ENCODE results near the gene RPS21.
A peak's percentile ranks its signal among the peaks of the same experiment; 100 is the strongest.

The RPS21 gene

DNA sequence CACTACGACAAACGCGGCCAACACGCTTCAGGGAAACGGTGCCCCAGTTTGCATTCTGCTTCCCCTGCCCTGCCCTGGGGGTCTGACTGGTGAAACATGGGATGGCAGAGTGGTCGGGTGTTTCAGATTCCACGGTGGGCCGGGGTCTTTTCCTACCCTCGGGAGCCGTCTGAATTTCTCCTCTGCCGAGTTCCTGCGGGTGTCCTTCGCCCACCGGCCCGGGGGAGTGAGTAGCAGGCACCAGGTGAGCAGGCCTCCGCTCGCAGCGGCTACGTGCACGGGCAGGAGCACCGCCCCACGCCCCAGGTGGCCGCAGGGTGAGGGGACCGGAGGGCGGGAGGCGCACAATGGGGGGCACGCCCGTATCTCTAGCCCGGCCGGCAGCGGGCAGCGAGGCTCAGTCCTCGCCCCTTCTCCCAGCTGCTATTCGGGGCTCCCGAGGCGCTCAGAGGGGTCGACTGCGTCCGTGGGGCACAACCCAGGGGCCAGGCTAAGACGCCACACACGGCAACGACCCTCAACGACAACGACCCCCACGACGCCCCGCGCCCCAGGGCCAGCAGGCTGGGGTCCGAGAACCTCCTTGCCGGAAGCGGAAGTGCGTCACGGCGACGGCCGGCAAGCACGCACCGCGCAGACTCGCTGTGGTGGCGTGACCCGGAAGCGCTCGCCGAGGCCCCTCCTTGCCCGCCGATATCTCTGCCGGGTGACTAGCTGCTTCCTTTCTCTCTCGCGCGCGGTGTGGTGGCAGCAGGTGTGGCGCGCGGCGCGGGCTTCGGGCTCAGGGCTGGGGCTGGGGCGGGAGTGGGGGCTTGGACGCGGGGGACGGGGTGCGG is at the start of gene RPS21:
Gene RPS21, plus strand, starts transcription at position 721 of the 836 bp plus-strand sequence. CDS start 236 bp downstream, outside the sequence.
- peak; percentile 96 for DNase-seq

DNA sequence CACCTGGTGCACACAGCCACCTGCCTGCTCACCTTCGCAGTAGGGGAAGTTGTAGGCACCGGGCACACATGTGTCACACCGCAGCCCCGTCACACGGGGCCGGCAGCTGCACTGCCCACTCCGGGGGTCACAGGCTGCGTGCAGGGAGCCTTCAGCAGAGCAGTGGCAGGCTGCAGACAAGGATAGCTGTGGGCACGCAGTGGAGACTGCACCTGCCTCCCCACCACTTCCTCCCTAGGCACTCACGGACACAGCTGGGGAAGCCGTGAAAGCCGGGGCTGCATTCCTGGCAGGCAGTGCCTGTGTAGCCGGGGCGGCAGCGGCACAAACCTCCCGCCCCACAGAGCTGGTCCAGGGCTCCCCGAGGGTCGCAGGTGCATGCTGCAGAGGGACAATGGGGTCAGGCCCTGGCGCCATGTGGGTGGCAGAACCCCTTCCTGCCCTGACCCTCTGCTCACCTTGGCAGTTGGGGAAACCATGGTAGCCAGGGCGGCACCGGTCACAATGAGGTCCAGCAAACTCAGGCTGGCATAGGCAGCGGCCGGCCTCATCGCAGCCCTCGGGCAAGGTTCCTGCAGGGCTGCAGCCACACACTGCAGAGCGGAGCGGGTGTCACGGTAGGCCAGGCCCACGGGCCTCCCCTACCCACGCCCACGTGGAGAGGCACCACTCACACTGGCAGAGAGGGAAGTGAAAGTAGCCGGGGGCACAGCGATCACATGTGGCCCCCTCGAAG is 49.2 kb upstream of the RPS21 start:
- DNase-seq = no peak

DNA sequence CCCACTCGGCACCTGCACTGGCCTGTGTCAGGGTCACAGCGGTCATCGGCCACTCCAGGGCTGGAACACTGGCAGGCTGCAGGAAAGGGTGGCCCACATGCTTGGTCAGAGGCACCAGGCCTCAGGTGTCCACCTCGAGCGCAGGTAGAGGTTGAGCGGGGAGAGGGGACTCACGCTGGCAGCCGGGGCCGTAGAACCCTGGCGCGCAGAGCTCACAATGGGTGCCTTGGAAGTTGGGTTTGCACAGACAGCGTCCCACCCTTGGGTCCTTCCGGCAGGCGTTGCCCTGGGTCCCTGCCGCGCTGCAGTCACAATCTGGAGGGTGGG is 48.6 kb upstream of the RPS21 start:
- DNase-seq = no peak

DNA sequence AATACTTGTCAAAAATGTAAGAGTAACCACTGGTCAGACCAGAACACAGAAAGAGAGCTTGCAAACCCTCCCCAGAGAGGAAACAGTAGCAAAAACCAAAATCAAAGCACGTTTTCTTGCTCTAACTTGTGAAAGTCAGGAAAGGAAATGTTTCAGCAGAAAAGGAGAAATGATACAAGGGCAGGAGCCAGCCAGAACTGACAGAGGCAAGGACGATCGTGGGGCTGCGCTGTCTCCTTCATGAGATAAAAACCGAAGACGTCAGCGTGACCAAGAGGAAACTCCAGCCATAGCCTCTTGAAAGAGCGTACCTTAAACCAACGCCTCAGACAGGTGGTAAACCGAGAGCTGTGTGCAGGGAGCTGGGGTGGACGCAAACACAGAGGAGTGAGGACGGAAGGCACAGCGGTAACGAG is 47.2 kb upstream of the RPS21 start:
- no peak for DNase-seq

DNA sequence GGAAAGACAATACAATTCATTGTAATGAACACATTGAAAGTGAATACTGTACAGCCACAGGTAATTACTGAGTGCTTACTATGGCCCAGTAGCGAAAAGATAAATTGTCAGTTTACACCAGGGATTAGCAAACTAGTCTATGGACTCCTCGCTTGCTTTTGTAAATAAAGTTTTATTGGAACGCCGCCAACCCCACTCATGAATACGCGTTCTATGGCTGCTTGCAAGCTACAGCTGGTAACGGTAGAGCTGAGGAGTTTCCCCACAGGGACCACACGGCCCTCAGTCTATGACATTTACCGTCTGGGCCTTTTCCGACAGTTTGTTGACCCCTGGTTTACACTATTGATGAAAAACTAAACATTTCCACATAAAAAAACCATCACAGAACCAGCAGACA is 44.0 kb upstream of the RPS21 start:
- no peak for DNase-seq

DNA sequence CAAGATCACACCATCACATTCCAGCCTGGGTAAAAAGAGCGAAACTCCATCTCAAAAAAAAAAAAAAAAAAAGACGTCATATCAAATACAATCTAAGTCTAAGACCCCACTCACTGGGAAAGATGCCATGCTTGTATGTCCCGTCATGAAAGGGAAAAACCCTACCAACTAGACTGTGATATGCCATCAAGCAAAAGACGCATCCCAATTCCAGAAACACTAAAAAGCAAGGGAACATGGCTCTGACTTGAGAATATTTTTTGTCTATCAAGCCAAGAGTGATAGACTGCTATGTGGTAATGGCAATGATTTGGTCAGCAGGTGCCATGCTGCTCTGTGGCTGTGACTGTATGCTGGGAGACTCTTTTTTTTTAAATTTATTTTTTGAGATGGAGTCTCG is 42.8 kb upstream of the RPS21 start:
- DNase-seq = no peak

DNA sequence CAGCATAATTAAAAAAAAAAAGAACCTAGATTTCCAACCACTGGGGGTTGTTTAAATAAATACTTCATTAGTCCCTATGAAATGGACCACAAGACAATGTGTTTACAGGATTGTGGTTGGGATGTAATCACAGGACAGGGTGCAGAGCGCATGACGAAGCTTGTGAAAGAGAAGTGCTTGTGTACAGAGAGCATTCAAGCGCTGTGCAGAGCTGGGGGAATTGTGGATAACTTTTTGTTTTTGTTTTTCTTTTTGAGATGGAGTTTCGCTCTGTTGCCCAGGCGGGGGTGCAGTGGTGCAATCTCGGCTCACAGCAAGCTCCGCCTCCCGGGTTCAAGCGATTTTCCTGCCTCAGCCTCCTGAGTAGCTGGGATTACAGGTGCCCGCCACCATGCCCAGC is 42.1 kb upstream of the RPS21 start:
- DNase-seq = no peak

DNA sequence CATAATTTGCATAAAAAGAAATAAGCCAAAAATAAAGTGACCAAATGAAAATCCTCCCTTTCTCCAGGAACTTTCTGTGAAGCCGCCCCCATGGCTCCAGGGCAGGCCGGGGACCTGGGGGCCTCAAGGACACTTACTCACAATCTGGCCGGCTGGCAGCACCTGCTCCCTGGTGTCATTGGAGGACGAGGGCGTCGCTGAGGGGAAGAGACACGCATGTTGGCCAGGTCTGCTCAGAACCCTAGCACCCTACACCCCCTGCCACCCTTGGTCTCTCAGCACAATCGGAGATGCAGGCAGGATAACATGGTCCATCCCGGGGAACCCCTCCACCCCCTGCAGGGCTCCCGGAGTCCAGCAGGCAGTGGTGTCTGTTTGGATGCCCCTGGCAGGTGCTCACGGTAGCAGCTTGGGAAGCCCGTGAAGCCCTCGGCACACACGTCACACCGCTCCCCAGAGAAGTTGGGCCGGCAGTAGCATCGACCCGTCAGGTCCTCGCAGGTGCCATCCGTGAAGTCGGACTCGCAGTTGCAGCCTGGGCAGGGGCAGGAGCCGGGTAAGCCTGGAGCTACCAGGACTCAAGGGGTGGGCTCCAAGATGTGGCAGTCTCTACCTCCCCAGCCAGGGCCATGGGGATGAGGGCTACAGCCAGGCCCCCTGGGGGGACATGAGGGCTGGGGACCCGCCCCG is 41.1 kb upstream of the RPS21 start:
- DNase-seq = no peak

DNA sequence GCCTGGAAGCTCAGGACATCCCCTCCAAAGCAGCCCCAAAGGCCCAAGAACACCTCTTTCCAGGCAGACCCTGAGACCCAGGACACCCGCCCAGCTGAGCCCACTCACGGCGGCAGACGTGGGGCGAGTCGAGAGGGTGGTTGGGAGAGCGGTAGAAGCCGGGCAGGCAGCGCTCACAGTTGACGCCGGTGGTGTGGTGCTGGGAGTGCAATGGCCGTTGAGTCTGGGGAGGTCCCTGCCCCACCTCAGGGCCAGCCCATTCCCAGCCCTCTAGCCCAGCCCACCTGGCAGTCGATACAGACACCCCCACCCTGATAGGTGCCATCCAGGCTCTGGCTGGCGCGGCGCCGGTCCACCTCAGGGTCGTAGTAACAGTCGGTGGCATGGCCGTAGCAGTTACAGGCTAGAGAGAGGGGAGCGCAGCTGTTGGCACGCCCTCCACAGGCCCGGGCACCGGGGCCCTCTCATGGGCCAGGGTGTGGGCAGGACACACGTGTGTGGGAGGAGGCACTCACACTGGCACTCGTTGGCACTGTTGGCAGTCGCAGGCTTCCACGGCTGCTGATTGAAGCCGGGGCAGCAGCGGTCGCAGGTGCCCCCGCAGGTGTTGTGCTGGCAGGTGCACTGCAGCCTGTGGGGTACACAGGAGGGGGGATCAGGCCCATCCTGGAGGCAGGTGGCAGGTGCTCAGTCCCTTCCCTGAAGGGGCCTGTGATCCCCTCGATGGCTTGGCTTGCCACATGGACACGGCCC is 40.3 kb upstream of the RPS21 start:
- no peak for DNase-seq

DNA sequence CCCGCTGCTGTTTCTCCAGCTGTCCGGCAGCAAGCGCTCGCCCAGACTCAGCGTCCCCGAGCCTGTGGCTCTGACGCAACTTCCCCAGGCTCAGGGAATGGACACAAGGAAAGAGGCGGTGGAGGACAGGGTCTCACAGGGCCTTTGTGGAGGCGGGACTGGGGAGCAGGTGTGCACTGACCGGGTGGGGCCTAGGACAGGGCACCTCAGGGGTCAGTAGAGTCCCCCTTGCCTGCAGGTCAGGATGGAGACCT is 39.8 kb upstream of the RPS21 start:
- DNase-seq = no peak

DNA sequence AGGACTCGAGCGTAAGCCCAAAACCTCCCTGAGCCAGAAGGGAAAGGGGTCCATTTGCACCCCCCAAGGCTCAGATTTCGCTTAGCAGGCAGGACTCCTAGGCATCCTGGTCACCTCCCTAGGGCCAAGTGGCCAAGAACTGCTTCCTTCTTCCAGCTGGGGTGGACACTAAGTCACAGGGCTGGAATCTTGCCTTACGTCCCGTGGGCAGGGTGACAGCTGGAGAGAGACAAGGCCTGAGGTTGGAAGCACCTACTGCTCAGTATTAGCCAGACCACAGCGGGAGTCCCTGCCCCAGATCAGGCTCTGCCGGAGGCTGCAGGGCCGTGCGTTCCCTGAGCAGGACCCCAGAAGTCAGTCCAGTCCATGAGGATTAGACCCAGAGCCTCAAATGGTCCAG is 39.5 kb upstream of the RPS21 start:
- no peak for DNase-seq

DNA sequence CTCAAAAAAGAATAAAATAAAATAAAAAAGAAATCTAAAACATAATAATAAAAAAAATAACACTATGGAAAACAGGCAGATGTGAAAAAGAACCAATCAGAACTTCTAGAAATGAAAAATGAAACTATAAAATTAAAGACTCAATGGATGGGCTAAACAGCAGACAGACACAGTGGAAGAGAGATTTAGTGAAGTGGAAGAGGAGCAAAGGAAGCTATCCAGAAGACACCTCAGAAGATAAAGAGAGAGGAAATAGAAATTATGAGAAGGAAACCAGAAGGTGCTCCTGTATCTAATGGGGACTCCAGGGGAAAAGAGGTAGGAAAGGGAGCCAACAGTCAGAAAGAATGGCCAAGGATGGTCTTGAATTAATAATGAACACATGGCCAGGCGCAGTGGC is 38.3 kb upstream of the RPS21 start:
- DNase-seq = no peak

DNA sequence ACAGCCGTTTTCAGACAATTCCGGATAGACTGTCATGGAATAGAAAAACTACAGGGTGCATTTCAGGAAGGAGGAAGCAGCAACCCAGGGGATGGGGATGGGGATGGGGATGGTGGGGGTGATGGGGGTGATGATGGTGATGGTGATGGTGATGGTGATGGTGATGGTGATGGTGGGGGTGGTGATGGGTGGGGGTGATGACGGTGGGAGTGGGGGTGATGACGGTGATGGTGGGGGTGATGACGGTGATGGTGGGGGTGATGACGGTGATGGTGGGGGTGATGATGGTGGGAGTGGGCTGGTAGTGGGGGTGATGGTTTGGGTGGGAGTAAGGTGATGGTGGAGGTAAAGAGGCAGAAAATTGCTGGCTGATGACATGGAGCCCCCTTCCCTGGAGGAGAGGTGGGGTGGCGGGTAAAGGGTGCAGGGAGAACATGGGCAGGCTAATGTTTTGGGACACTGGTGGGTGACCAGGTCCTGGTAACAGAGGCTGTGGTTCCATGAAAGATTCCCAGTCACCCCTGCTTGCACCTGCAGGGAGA is 37.3 kb upstream of the RPS21 start:
- no peak for DNase-seq

DNA sequence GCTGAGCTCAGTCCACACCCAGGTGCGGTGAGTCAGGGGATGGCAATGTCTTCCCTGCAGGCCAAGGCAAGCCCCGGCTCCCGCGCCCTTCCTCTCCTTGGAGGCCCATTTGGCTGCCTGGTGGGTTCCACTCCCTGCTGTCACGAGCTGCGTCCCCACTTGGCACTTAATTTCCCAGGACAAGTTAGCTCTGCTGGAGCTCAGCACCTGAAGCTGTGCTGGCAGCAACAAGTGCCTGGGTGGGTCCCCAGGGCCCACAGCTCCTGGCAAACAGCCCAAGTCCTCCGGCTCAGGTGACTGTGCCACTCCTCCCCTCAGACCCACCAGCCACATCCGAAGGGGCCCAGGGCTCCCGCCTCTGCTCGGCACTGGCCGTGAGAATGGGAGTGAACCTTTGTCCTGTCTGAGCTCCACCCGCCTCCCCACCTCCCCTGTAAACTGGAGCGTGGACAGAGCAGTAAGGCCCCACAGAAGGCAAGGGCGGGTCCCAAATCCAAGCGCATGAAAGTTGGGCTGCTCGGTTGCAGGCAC is 36.7 kb upstream of the RPS21 start:
- DNase-seq = no peak

DNA sequence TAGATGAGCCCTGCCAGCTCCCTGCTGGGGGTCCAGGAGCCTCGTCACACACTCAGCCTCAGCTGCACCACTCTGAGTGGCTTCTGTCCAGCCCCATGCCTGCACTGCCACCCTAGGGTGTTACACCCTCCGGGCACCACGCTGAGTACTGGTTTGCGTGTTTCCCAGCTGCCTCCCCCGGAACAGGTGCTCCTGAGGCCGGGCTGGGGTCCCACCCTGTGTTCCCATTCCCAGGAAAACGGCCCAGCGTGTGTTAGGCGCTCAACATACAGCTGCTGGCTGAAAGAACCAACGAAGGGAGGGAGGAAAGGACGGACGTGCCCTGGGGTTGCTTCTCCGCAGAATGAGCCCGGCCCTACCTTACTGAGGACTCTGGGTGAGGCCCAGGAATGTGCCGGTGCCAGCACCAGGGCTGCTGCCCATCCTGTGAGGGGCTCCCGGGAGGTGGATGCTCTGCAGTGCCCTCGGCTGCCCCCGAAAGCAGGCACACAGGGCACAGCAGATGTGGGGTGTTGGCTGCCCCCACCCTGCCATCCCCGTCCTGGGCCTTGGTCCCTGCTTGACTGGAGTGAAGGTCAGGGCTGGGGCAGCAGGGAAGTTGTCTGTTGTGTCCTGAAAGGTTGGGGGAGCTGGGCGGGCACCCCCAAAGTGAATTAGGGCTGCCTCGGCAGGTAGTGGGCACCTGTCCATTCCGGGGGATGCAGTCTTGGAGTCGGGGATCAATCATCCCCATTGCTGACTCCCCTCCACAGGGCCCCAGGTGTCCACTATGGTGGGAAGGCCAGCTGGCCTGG is 36.1 kb upstream of the RPS21 start:
- DNase-seq = no peak

DNA sequence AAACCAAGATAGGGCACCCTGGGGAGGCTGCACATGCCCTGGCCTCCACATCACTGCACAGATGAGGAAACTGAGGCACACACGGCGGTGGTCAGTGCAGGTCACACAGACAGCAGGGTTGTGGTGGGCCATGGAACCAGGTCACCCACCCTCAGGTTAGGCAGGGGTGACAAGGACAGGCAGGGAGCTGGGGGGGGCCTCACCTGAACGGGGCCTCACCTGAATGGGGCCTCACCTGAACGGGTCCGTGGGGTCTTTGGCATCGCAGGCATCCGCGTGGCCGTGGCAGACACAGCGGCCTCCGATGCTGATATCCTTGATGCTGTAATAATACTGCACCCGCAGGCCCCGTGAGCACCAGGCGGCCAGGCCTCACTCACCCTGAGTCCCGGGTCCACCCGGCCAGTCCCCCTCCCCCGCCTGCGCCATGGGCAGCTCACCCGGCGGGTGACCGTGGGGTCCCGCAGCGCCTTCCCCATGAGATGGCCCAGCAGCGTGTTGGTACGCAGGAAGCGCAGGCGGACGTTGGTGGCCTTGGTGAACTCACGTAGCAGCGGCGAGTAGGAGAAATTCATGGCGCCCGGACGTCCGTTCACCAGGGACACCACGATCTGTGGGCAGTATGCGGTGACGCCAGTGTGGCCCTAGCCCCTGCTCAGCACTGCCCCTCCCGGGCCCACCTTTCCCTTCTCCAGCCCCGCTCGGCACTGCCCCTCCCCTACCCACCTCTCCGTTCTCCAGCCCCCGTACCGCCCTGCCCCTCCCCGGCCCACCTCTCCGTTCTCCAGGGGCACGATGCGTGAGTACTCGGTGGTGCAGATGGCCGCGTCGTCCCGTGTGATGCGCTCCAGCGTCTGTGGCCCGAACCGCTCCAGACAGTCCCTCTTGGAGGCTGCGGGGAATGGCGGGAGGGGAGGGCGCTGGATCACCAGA is 35.2 kb upstream of the RPS21 start:
- no peak for DNase-seq

DNA sequence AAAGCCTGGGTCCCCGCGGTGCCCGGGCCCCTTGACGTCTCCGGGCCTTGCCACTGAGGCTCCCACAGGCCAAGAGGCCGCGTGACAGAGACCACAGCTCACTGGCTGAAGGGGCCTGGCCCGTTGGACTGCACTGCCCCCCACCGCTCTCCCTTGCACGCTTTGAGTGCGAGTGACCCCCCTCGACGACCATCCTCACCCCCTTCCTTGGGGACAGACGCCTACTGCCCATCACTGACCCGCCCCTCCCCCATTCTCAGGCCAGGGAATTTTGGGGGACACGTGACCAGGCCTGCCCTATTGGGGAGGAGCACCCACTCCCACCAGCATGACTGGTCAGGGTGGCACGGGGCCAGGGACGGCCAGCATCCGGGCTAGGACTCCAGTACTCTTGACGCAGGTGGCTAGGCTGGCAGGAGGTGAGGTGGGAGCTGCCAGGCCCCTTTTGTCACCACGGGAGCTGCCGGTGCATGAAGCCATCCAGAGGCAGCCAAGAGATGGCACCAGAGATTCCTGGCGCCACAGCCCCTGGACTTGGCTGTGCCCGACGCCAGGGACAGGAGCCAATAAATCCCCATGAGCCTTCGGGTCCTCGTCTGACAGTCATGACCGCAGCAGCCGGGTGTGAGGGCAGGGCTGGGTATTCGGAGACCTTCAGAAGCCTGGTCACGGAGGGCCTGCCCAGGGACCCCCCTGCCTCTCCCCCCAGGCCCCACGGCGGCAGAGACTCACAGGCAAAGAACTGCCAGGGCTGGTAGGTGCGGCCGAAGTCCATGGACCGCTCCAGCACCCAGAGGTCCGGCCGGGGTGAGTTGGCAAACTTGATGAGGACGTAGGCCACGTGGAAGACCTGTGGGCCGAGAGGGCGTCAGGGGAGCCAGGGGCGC is 34.3 kb upstream of the RPS21 start:
- no peak for DNase-seq

DNA sequence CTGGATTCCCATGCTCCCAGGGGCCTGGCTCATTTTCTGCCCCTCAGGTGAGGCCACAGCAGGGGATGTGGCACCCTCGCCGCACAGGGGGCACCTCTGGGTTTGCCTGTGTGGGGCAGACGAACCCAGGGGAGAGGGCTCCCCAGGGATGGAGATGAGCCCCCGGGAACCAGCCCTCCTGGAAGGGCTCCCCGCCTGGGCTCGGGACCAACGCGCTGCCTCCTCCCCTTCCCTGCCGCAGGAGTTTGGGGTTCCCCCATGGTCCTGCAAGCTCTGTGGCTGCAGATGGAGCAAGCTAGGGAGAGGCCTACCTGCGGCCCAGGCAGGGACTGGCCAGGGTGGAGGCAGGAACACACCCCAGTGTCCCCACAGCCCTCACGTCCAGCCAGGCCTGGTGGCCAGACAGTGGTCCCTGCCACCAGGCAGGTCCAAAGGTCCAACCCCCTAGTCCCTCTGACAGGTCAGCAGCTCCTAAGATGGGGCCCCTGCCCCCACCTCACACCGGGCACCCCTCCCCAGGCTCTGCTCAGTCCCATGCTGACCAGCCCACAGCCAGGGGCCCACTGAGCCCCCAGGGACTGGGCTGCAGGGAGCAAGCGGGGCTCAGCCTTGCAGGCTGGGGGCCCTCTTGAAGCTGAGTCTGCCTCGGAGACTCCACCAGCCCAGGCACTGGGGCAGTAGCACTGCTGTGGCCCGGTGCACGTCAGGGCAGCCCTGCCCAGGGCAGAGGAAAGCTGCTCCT is 33.4 kb upstream of the RPS21 start:
- no peak for DNase-seq

Data from activated CD8-positive, alpha-beta memory T cell treated with anti-CD3 and anti-CD28 coated beads, Interleukin-2, amount 50 U/mL, for 48 hours (primary cell).